GM19023 (cell line): Measurements from ENCODE around the gene NDUFB4.
"Not testable (repeated sequence)": the region's sequence is repeated elsewhere in the genome, so short reads cannot be mapped to it uniquely, and the experiment has no call there.

Experiments
- ATAC-seq: cut with Tn5 transposase; IDR thresholded peaks from one replicate; pipeline ENCODE4 v1.9.1; 2021; ENCODE audit warnings: mild to moderate bottlenecking, moderate library complexity; ENCODE audit not compliant: unreplicated experiment

NDUFB4 gene

DNA sequence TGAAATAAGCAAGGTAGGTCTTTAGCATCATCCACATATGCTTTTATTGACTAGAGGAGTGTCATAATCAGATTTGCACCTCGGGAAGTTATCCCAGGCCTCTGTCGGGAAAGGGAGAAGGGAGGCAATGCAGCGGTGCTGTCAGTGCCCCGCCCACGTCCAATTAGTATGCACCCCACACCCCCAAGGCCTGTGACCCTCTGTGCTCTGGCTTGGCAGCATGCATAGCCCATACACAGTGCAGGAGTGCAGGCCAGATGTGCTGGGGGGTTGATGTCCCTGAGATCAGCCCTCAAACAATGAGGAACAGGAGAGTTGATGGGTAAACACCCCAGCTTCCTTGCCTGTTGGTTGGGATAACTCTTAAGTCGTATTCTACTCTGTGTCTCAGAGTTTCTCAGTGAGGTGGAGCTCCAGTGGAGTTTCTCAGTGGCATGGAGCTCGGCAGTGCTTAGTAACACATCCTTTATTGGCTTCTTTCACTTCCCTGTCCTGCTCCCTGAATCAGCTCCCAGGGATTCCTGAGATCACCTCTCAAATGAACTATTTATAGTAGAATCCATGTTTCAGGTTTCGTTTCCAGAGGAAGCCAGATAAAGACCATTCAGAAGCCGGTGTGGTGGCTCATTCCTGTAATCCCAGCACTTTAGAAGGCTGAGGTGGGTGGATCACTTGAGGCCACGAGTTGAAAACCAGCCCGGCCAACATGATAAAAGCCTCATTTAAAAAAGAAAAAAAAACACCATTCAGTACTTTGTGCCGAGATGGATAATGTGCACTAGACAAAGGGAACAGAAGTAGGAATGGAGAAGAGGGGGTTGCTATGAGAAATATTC is 26.7 kb upstream of the NDUFB4 start:
- ATAC-seq: no peak

DNA sequence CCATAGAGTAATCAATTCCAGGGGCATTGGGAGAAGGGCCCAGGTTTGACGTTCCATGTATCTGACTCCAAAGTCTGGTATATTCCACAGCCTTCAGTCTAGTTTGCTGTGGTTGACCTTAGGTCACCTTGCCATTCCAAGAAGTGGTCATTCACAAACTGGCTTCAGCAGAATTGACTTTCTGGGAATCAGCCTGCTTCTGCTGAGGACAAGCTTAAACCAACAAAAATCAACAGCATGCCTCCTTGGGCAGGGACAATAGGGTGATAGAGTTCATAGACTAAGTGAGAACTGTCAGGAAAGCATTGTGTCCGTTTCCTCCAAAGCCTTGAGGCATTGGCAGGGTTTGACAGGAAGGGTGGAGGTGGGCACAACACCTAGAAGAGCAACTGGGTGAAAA is 24.1 kb upstream of the NDUFB4 start:
- ATAC-seq: no peak

DNA sequence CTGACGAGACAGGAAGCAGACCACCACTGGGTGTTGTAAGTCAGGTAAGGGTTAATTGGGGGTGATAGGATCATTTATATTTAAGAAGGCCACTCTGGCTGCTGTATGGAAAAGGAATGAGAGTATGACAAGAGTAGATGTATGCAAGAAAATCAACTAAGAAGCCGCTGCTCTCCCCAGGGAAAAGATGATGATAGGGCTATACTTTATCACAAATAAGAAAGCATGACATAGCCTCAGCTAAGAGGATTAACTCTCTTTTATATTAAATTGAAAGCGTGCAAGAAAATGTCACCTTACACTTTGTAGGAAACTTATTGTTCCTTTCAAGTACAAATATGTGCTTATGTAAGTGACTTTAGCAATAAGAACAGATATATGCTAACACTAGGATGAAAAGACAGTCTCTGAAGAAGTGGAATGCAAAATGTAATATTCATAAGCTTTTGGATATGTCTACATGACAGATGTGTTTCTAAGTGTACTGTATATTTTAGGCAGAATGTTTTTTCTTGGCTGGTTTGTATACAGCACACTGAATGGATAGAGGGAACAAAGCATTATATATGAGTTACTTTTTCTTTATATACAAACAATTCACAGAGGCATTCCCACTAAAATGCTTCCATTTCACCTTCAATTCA is 8.7 kb upstream of the NDUFB4 start:
- ATAC-seq: no peak

DNA sequence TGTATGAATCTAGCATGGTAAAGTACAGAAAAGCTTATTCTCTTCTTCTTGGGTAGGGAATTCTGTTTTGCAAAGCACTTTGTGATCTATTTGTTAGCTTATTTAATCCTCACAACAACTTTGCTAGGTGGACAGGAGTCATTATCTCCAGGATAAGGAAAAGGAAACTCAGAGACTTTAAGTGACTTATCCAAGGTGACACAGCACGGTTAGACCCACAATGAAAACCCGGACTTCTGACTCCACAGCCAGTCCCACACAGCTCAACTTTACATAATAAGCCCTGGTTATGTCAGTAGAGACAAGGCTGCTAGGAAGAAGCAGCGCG is 384 bp upstream of the NDUFB4 start:
- ATAC-seq: no peak

DNA sequence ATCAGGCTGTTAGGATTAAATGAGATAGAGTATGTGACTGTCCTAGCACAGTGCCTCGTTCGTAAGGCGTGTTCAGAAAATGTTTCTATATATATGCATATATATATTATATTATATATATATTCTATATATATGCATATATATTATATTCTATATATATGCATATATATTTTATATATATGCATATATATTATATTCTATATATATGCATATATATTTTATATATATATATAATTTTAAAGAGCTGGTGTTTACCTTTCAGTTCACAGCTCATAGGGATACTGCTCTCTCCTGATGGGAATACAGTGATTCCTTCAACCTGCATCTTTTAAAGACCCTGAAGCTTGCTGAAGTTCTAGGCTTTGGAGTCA is 702 bp downstream of the NDUFB4 start:
- no peak for ATAC-seq

DNA sequence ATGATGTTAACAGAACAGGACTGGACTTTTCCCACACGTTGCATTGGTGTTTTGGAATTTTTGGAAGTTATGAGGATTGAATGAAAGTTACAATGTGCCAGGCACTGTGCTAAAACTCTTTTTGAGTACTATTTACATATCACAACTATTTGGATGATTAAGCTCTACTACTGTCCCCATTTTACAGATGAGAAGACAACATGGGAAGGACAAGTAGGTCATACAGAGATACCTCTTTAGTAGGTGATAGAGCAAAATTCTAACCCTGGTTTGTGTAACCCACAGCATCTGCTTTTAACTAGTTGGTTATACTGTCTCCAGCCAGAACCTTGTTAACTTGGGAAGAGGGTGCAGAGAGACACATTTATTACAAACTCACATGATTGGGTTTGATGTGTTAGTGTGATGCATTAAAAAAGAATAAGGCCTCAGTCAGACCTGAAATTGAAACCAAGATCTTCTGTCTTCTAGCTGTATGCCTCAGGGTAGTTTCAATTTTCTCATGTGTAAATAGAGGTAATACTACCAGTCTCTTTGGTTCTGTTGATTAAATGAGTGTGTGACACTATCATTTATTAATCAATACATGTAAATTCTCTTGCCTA is 1.4 kb downstream of the NDUFB4 start:
- ATAC-seq: peak; percentile 35

DNA sequence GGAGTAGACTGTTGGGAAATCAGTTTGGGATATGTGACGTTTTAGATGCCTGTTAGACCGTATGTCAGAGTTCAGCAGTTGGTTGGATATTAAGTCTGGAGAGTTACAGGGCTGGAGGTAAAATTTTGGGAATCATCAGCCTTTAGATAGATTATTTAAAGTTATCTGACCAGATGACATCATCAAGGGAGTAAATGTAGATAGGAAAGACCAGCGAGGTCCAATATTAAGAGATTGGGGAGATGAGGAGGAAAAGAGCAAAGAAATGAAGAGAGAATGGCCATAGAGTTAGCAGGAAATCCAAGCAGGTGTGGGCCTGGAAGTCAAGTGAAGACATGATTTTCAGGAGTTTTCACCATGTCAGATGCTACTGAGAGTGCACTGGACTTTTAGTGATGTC is 3.1 kb downstream of the NDUFB4 start:
- no peak for ATAC-seq

DNA sequence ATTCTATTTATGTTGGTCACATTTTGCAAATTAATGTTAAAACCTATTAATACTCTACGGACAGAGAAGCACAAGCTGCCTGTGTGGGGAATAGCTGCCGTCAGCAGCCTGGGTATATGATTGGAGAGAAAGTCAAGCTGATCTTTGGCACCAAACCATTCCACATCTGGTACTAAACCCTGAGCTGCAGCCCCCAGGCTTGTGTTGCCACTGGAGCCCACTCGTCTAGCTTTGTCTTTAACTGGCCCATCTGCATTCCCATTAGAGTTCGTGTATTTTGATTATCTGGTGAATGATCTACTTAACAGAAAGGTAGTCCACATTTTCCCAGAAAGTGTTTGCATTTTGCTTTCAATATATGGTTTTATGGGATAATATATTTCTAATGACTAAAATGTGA is 5.4 kb downstream of the NDUFB4 start:
- ATAC-seq: no peak

DNA sequence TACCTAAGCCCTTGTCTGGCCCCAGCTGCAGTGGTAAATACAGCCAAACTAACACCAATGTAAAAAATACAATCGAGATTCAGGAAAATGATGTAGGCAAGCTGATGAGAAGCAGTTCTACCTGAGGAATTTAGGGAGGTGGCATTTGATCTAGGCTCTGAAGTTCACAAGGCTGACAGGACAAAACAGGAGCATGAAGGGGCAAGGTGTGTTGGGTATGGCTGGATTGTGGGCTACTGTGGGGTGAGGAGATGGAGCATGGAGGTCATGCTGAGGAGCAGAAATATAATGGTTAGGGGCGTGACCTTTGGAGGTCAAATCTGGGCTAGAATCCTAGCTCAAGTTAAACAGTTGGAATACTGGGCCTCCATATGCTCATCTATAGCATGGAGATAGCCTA is 6.5 kb downstream of the NDUFB4 start:
- no peak for ATAC-seq

DNA sequence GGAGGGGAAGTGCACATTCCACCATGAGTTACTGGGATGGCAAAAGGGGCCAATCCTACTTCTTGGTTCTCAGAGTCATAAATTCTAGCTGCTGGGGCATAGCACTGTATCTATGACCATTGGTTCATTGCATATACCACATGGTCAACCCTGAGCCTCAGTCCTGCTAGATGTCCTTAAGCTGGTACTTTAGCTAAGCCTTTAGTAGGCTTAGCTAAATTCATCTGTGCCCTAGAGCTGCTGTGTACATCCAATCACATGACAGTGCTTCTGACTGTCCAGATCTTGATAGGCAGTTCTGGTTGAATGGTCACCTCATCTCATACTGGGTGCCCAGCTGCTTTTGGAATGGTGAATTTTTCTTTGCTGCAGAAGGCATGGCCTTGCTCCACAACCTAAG is 8.2 kb downstream of the NDUFB4 start:
- ATAC-seq: no peak

DNA sequence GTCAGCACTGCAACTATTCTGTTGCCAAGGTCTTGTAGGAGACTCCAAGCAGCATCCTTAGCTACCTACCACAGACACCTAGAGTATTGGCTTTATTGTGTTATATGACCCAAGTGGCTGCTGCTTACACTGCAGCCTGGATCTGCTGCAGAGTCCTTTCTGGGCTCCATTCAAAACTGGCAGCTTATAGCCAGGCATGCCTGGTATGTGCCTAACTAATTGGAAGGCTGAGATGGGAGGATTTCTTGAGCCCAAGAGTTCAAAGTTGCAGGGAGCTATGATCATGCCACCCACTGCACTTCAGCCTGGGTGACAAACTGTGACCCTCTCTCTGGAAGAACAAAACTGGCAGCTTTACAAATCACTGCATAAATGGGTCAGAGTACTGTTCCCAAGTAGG is 8.6 kb downstream of the NDUFB4 start:
- ATAC-seq: no peak

DNA sequence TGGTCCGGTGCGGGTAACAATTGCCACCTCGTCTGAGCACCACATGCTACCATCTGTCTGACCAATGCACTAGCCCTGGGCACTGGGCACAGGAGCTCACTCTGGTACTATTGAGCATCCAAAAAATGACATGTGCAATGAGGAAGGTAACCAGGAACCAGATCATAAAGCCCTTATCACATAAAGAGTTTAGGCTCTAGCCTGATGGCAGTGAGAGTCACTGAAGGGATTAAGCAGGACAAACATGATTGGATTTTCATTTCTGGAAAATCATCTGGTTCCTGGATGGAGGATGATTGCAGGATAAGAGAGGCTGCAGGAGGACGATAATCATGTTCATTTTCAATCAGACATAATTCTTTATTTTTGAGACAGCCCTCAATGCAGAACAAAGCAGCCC is 12.4 kb downstream of the NDUFB4 start:
- ATAC-seq: no peak

DNA sequence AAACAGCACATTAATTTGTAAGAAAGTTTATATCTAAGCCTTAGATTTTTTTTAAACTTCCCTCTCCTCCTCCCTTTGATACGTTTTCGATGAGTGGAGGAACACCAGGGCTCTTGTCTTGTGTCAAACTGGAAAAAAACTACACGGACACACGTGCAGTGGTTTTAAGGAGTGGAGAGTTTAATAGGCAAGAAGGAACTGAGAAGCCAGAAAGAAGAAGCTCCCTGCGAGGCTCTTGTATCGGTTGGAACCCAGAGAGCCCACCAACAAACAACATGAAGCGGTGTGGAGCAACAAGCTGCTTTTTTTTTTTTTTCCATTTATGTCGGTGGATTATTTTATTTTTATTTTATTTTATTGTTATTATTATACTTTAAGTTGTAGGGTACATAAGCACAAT is 18.6 kb downstream of the NDUFB4 start:
- no peak for ATAC-seq

DNA sequence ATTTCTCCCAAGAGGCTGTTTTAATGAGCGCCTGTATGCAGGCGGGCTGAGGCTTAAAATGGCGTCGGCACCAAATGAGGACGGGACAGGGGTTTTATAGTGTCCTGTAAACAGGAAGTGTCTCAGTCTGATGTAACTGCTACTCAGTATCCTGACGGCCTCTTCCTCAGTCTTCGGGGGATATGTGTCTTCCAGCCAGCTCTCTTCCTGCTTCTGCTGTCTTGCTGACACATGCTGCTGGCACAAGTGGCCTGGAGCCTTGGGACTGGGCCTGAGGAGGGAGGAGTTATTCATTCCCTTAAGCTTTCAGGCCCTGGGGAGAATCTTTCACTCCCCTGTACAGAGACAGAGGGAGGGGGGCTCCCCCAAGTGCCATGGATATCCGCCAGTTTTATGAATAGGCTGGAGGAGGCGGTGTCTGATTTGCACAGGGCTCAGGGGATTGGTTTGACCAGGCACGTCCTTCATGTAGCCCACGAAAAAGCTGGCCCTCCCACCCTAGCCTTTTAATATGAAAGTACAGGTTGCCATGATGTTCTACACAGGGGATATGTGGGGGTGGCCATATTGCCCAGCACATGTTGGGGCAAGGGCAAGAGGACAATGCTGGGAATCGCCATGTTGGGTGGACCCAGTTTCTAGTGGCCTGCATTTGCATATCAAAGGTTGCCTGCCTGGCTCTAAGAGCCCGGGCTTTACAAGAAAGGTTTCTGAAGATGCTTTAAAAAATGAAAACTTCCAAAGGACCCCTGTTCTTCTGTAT is 19.9 kb downstream of the NDUFB4 start:
- ATAC-seq: no peak

DNA sequence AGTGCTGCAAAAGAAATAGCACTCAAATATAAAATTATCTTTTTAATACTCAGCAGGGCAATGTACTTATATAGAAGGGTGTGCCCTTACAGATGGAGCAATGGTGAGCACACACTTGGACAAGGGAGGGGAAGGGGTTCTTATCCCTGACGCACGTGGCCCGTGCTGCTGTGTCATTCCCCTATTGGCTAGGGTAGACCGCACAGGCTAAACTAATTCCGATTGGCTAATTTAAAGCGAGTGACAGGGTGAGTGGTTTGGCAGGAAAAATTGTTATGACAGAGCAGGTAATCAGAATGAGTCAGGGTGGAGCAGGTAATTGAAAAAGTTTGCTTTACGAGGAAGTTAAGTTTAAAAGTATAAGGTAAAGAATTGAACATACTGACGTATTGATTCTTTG is 20.6 kb downstream of the NDUFB4 start:
- ATAC-seq: not testable (repeated sequence)

DNA sequence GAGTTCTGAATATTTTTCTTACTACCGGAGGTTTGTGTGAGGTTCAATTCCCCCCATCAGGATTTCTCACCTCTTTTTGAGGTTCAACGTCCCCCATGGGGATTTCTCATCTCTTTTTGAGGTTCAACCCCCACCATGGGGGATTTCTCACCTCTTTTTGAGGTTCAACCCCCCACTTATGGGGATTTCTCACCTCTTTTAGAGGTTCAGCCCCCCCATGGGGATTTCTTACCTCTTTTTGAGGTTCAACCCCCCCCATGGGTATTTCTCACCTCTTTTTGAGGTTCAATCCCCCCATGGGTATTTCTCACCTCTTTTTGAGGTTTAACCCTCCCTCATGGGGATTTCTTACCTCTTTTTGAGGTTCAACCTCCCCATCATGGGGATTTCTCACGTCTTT is 26.3 kb downstream of the NDUFB4 start:
- no peak for ATAC-seq

DNA sequence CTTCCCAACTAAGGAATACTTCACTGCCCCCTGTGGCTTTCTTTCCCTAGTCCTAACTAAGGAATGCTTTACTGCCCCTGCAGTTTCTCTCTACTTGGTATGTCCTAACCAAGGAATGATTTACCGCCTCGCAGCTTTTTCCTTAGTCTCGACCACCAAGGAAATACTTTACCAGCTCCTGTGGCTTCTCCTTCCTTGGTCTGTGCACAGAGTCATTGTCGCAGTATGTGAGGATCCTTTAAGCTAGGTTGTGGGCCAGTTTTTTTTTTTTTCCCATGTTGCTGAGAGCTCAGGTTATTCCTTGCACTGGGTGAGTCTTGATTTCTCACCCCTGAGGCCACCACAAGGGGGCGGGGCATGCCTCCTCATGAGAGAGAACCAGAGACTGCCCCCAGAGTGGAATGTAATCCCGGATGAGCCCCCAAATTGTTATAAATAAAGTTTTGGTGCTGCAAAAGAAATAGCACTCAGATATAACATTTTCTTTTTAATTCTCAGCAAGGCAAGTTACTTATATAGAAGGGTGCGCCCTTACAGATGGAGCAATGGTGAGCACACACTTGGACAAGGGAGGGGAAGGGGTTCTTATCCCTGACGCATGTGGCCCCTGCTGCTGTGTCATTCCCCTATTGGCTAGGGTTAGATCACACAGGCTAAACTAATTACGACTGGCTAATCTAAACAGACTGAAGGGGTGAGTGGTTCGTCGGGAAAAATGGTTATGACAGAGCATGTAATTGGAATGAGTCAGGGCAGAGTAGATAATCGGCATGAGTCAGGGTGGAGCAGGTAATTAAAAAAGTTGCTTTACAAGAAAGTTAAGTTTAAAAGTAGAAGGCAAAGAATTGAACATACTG is 27.0 kb downstream of the NDUFB4 start:
- ATAC-seq: no peak

DNA sequence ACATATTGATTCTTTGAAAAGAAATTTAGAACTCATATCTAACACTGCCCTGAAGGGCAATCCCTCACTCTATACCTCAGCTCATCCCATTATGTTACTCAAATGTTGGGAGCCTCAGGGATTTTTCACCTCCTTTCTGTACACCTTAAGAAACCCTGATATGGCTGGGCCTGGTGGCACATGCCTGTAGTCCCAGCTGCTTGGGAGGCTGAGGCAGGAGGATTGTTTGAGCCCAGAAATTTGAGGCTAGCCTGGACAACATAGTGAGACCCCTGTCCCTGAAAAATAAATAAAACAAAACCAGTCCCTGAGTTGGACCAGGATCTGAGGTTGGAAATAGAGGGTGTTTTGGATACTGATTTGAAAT is 27.6 kb downstream of the NDUFB4 start:
- no peak for ATAC-seq

DNA sequence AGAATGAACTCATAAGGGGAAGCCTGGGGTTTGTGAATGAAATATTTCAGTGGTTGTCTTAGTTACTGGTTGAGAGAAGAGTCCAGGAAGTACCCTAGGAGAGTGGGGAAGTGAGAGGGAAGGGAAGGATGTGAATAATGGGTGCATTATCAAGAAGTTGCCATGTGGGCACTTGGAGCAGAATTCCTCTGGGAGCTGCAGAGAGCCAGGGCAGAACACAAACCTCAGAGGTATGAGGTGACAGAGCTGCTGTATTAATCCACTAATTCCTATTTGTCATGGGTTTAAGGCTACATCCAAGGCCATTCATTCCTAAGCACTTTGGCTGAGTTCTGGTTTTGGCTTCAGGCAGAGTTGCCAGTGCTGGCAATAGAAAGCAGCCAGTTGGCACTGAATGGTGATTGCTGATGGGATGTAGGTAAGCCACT is 29.0 kb downstream of the NDUFB4 start:
- no peak for ATAC-seq

DNA sequence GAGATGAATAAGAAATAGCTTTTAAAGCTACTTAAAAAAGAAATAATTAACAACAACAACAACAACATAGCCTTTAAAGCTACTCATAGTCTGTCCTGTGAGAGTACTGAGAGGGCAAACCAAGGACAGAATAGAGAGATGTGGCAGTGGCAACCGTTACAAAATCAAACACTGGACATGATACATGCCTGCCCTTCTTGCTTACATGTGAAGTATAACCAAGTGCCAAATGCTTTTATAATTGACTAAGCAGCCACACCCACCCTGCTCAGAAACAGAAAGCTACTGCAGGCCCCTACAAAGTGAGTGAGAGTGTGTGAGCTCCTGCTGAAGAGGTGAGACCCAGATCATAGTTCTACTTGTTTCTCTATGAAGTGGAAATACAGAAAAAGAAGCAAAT is 38.4 kb downstream of the NDUFB4 start:
- ATAC-seq: no peak
